Retinal pigment epithelial cell (primary cell): Measurements from ENCODE around the gene POU6F2.

ENCODE experiments used
- DNase-seq: peaks from one replicate; pipeline ENCODE4 v3.0.0-alpha.2; 2010; ENCODE audit warnings: low read depth
- H3K4me3 ChIP-seq: 2 replicates; pipeline ENCODE4 v1.5.1; 2011; ENCODE audit warnings: mild to moderate bottlenecking, low read length, control low read depth, moderate library complexity
- CTCF ChIP-seq: conservative IDR thresholded peaks from 2 replicates; pipeline ENCODE4 v1.5.1; 2011; ENCODE audit warnings: low read depth, low read length, control low read depth, inconsistent platforms

POU6F2 gene

GRCh38 chr7:39399458-39399857 lies 421.7 kb downstream of the POU6F2 start:
- TF ChIP-seq CTCF = no peak
- H3K4me3 ChIP-seq = no peak overlapping the region
- no peak for DNase-seq

- no peak overlapping the region for H3K4me3 ChIP-seq
- TF ChIP-seq CTCF = no peak
- DNase-seq = no peak
Measured at GRCh38 chr7:39399986-39400385, 422.3 kb downstream of the POU6F2 start.

GRCh38 chr7:39400836-39401235 lies 423.1 kb downstream of the POU6F2 start:
- TF ChIP-seq CTCF = no peak
- H3K4me3 ChIP-seq = no peak overlapping the region
- DNase-seq = no peak

- no peak for TF ChIP-seq CTCF
- DNase-seq = no peak
- no peak overlapping the region for H3K4me3 ChIP-seq
Measured at GRCh38 chr7:39402034-39402433, 424.3 kb downstream of the POU6F2 start.

- TF ChIP-seq CTCF = no peak
- DNase-seq = no peak
- no peak overlapping the region for H3K4me3 ChIP-seq
Measured at GRCh38 chr7:39404907-39405306, 427.2 kb downstream of the POU6F2 start.

- no peak for DNase-seq
- TF ChIP-seq CTCF = no peak
- no peak overlapping the region for H3K4me3 ChIP-seq
Measured at GRCh38 chr7:39405581-39405980, 427.9 kb downstream of the POU6F2 start.

- DNase-seq = no peak
- H3K4me3 ChIP-seq = no peak overlapping the region
- no peak for TF ChIP-seq CTCF
Measured at GRCh38 chr7:39406467-39406866, 428.8 kb downstream of the POU6F2 start.
